HepG2 (cell line): ENCODE data around the gene GRK3.
"Not testable (repeated sequence)": the region's sequence is repeated elsewhere in the genome, so short reads cannot be mapped to it uniquely, and the experiment has no call there.

Source experiments
- ATRX ChIP-seq: sonication (generic); formaldehyde crosslinking; IDR thresholded peaks from 2 replicates; pipeline ENCODE4 v1.4.0; 2020; ENCODE audit warnings: missing genetic modification reagents, borderline replicate concordance
- ELF3 ChIP-seq: IDR thresholded peaks from 2 replicates; pipeline ENCODE4 v1.6.1; 2016; ENCODE audit warnings: missing genetic modification reagents, missing compliant biosample characterization
- ESRRA ChIP-seq: sonication (generic); formaldehyde crosslinking; IDR thresholded peaks from 2 replicates; pipeline ENCODE4 v1.5.1; 2020; ENCODE audit warnings: mild to moderate bottlenecking, low read depth, missing genetic modification reagents
- IRF9 ChIP-seq: sonication (generic); formaldehyde crosslinking; IDR thresholded peaks from 2 replicates; pipeline ENCODE4 v1.8.0; 2022; ENCODE audit warnings: missing genetic modification reagents, mild to moderate bottlenecking, borderline replicate concordance
- KDM5A ChIP-seq: fragments of 200-600 bp; sonication (generic); IDR thresholded peaks from 2 replicates; pipeline ENCODE4 v1.7.0; 2018; ENCODE audit warnings: antibody characterized with exemption, mild to moderate bottlenecking, low read length, borderline replicate concordance
- MTA3 ChIP-seq: sonication (generic); formaldehyde crosslinking; IDR thresholded peaks from 2 replicates; pipeline ENCODE4 v1.4.0; 2020; ENCODE audit warnings: missing genetic modification reagents
- POLR2A ChIP-seq, 2 experiments: IDR thresholded peaks; 2 replicates each; pipeline ENCODE4 v1.6.1; 2011; ENCODE audit warnings: low read depth in 2 of 2, low read length in 2 of 2, mild to moderate bottlenecking in 1 of 2, moderate library complexity in 1 of 2; ENCODE audit not compliant: insufficient read depth in 1 of 2
- ZNF276 ChIP-seq: sonication (generic); formaldehyde crosslinking; IDR thresholded peaks from 2 replicates; pipeline ENCODE4 v1.4.0; 2020; ENCODE audit warnings: mild to moderate bottlenecking, low read depth, missing genetic modification reagents
- ZNF431 ChIP-seq: sonication (generic); formaldehyde crosslinking; IDR thresholded peaks from 2 replicates; pipeline ENCODE4 v1.9.0; 2022; ENCODE audit warnings: missing genetic modification reagents, low read depth, mild to moderate bottlenecking, borderline replicate concordance

- TF ChIP-seq ZNF276 (CRISPR knock-in tag); KDM5A; ESRRA; MTA3 (CRISPR knock-in tag); ZNF431 (CRISPR knock-in tag); IRF9 (CRISPR knock-in tag); POLR2A (IDR thresholded peaks at IDR 0.05; ENCODE audit: insufficient read depth in 1 of 2, low read depth in 2 of 2, low read length in 2 of 2); ATRX (CRISPR knock-in tag); ELF3 (CRISPR knock-in tag): not testable (repeated sequence)
These were observed 4.6 kb upstream of the GRK3 start for GRCh38 chr22:25559910-25560309.
